ENCODE data around the gene CA11.
"Not testable (repeated sequence)": the region's sequence is repeated elsewhere in the genome, so short reads cannot be mapped to it uniquely, and the experiment has no call there.

Gene CA11

GRCh38 chr19:48635966-48636858, 9.8 kb downstream of the CA11 start:
- peaks cover 6 to 14% of the 10 kb centered on the region in 2 donors for H3K36me3 ChIP-seq (ENCODE audit: control insufficient read depth in 2 of 2, insufficient read depth in 2 of 2, low read length in 2 of 2)
- peak overlapping the region; percentile 97 to 98 for H3K27ac ChIP-seq (ENCODE audit: low read depth in 2 of 2, low read length in 2 of 2)
- peaks cover 37 to 39% of the 10 kb centered on the region in 2 donors for H3K4me1 ChIP-seq (ENCODE audit: control insufficient read depth in 2 of 2, insufficient read depth in 2 of 2, low read length in 2 of 2)
- peak overlapping the region; percentile 86 to 89 for H3K4me3 ChIP-seq (ENCODE audit: low read length in 2 of 2)
- H3K27me3 ChIP-seq (ENCODE audit: control insufficient read depth in 2 of 2, insufficient read depth in 2 of 2, low read length in 2 of 2): no peaks in the 10 kb centered on the region
- H3K9me3 ChIP-seq (ENCODE audit: control insufficient read depth in 2 of 2, low read length in 2 of 2): no peaks in the 10 kb centered on the region
- peak overlapping the region; percentile 87 for H3K9ac ChIP-seq (ENCODE audit: low read depth in 1 of 2, low read length in 2 of 2)

GRCh38 chr19:48635263-48635965, 10.6 kb downstream of the CA11 start:
- peaks cover 42 to 47% of the 10 kb centered on the region in 2 donors for H3K4me1 ChIP-seq (ENCODE audit: control insufficient read depth in 2 of 2, insufficient read depth in 2 of 2, low read length in 2 of 2)
- H3K27me3 ChIP-seq (ENCODE audit: control insufficient read depth in 2 of 2, insufficient read depth in 2 of 2, low read length in 2 of 2): no peaks in the 10 kb centered on the region
- H3K36me3 ChIP-seq (ENCODE audit: control insufficient read depth in 2 of 2, insufficient read depth in 2 of 2, low read length in 2 of 2): peaks cover 6 to 16% of the 10 kb centered on the region in 2 donors
- H3K27ac ChIP-seq (ENCODE audit: low read depth in 2 of 2, low read length in 2 of 2): peak overlapping the region; percentile 97 to 98
- H3K9me3 ChIP-seq (ENCODE audit: control insufficient read depth in 2 of 2, low read length in 2 of 2): no peaks in the 10 kb centered on the region
- H3K9ac ChIP-seq (ENCODE audit: low read depth in 1 of 2, low read length in 2 of 2): peak overlapping the region; percentile 87
- peak overlapping the region; percentile 86 to 89 for H3K4me3 ChIP-seq (ENCODE audit: low read length in 2 of 2)

GRCh38 chr19:48634424-48635262, 11.3 kb downstream of the CA11 start:
- peaks cover 47 to 51% of the 10 kb centered on the region in 2 donors for H3K4me1 ChIP-seq (ENCODE audit: control insufficient read depth in 2 of 2, insufficient read depth in 2 of 2, low read length in 2 of 2)

GRCh38 chr19:48634036-48634342, 12.0 kb downstream of the CA11 start:
- peak overlapping the region; percentile 44 to 75 for H3K4me3 ChIP-seq (ENCODE audit: low read length in 2 of 2)
- H3K27me3 ChIP-seq (ENCODE audit: control insufficient read depth in 2 of 2, insufficient read depth in 2 of 2, low read length in 2 of 2): no peaks in the 10 kb centered on the region
- peaks cover 6 to 18% of the 10 kb centered on the region in 2 donors for H3K36me3 ChIP-seq (ENCODE audit: control insufficient read depth in 2 of 2, insufficient read depth in 2 of 2, low read length in 2 of 2)
- no peaks in the 10 kb centered on the region for H3K9me3 ChIP-seq (ENCODE audit: control insufficient read depth in 2 of 2, low read length in 2 of 2)
- H3K4me1 ChIP-seq (ENCODE audit: control insufficient read depth in 2 of 2, insufficient read depth in 2 of 2, low read length in 2 of 2): peaks cover 45 to 52% of the 10 kb centered on the region in 2 donors
- peak overlapping the region; percentile 97 to 98 for H3K27ac ChIP-seq (ENCODE audit: low read depth in 2 of 2, low read length in 2 of 2)
- peak overlapping the region; percentile 18 to 39 for H3K9ac ChIP-seq (ENCODE audit: low read depth in 1 of 2, low read length in 2 of 2)

More at GRCh38 chr19:48634424-48635262, 11.3 kb downstream of the CA11 start:
- Histone ChIP-seq H3K27me3 (ENCODE audit: control insufficient read depth in 2 of 2, insufficient read depth in 2 of 2, low read length in 2 of 2) (no peaks in the 10 kb centered on the region), H3K36me3 (ENCODE audit: control insufficient read depth in 2 of 2, insufficient read depth in 2 of 2, low read length in 2 of 2) (peaks cover 6 to 16% of the 10 kb centered on the region in 2 donors), H3K27ac (ENCODE audit: low read depth in 2 of 2, low read length in 2 of 2) (peak overlapping the region; percentile 97 to 98), H3K9me3 (ENCODE audit: control insufficient read depth in 2 of 2, low read length in 2 of 2) (no peaks in the 10 kb centered on the region), H3K4me3 (ENCODE audit: low read length in 2 of 2) (peak overlapping the region; percentile 54 to 75), H3K9ac (ENCODE audit: low read depth in 1 of 2, low read length in 2 of 2) (peak overlapping the region; percentile 49 to 71)

GRCh38 chr19:48633148-48634035, 12.6 kb downstream of the CA11 start:
- Histone ChIP-seq H3K36me3 (ENCODE audit: control insufficient read depth in 2 of 2, insufficient read depth in 2 of 2, low read length in 2 of 2) (peaks cover 8 to 18% of the 10 kb centered on the region in 2 donors), H3K27ac (ENCODE audit: low read depth in 2 of 2, low read length in 2 of 2) (peak overlapping the region; percentile 97 to 98), H3K27me3 (ENCODE audit: control insufficient read depth in 2 of 2, insufficient read depth in 2 of 2, low read length in 2 of 2) (no peaks in the 10 kb centered on the region), H3K9me3 (ENCODE audit: control insufficient read depth in 2 of 2, low read length in 2 of 2) (no peaks in the 10 kb centered on the region), H3K4me3 (ENCODE audit: low read length in 2 of 2) (peak overlapping the region; percentile 44 to 75), H3K9ac (ENCODE audit: low read depth in 1 of 2, low read length in 2 of 2) (peak overlapping the region; percentile 14 to 39), H3K4me1 (ENCODE audit: control insufficient read depth in 2 of 2, insufficient read depth in 2 of 2, low read length in 2 of 2) (peaks cover 39 to 52% of the 10 kb centered on the region in 2 donors)

GRCh38 chr19:48632692-48633147, 13.3 kb downstream of the CA11 start:
- Histone ChIP-seq H3K4me1 (ENCODE audit: control insufficient read depth in 2 of 2, insufficient read depth in 2 of 2, low read length in 2 of 2) (peaks cover 43 to 57% of the 10 kb centered on the region in 2 donors), H3K27ac (ENCODE audit: low read depth in 2 of 2, low read length in 2 of 2) (peak overlapping the region; percentile 97 to 98), H3K36me3 (ENCODE audit: control insufficient read depth in 2 of 2, insufficient read depth in 2 of 2, low read length in 2 of 2) (peaks cover 8 to 18% of the 10 kb centered on the region in 2 donors), H3K27me3 (ENCODE audit: control insufficient read depth in 2 of 2, insufficient read depth in 2 of 2, low read length in 2 of 2) (no peaks in the 10 kb centered on the region), H3K4me3 (ENCODE audit: low read length in 2 of 2) (no peak overlapping the region), H3K9ac (ENCODE audit: low read depth in 1 of 2, low read length in 2 of 2) (no peak overlapping the region), H3K9me3 (ENCODE audit: control insufficient read depth in 2 of 2, low read length in 2 of 2) (no peaks in the 10 kb centered on the region)

- H3K4me1 ChIP-seq (ENCODE audit: control insufficient read depth in 2 of 2, insufficient read depth in 2 of 2, low read length in 2 of 2): peaks cover 48 to 62% of the 10 kb centered on the region in 2 donors
- peaks cover 8 to 18% of the 10 kb centered on the region in 2 donors for H3K36me3 ChIP-seq (ENCODE audit: control insufficient read depth in 2 of 2, insufficient read depth in 2 of 2, low read length in 2 of 2)
- not testable (repeated sequence) for H3K9ac ChIP-seq (ENCODE audit: low read depth in 1 of 2, low read length in 2 of 2); H3K27me3 ChIP-seq (ENCODE audit: control insufficient read depth in 2 of 2, insufficient read depth in 2 of 2, low read length in 2 of 2); H3K4me3 ChIP-seq (ENCODE audit: low read length in 2 of 2); H3K27ac ChIP-seq (ENCODE audit: low read depth in 2 of 2, low read length in 2 of 2); H3K9me3 ChIP-seq (ENCODE audit: control insufficient read depth in 2 of 2, low read length in 2 of 2)
These were observed 13.7 kb downstream of the CA11 start for GRCh38 chr19:48632286-48632685.

GRCh38 chr19:48631225-48631624, 14.8 kb downstream of the CA11 start:
- H3K36me3 ChIP-seq (ENCODE audit: control insufficient read depth in 2 of 2, insufficient read depth in 2 of 2, low read length in 2 of 2): peaks cover 8 to 18% of the 10 kb centered on the region in 2 donors
- peaks cover 54 to 69% of the 10 kb centered on the region in 2 donors for H3K4me1 ChIP-seq (ENCODE audit: control insufficient read depth in 2 of 2, insufficient read depth in 2 of 2, low read length in 2 of 2)
- H3K9me3 ChIP-seq (ENCODE audit: control insufficient read depth in 2 of 2, low read length in 2 of 2): no peaks in the 10 kb centered on the region
- H3K27me3 ChIP-seq (ENCODE audit: control insufficient read depth in 2 of 2, insufficient read depth in 2 of 2, low read length in 2 of 2): no peaks in the 10 kb centered on the region
- peak overlapping the region in 1 of 2 donors; percentile 68 for H3K9ac ChIP-seq (ENCODE audit: low read depth in 1 of 2, low read length in 2 of 2)
- H3K4me3 ChIP-seq (ENCODE audit: low read length in 2 of 2): peak overlapping the region in 1 of 2 donors; percentile 20
- H3K27ac ChIP-seq (ENCODE audit: low read depth in 2 of 2, low read length in 2 of 2): peak overlapping the region; percentile 86 to 89
